Glutamatergic neuron (in vitro differentiated cells): ENCODE results near the gene METTL27. TPM values are rescaled to one million over a fixed set of nuclear protein-coding genes. Genes with fewer than 3 reads are reported as not detected.

Experiments
- DNase-seq: peaks from one replicate; pipeline ENCODE4 v3.0.0; 2022
- H3K27ac Mint-ChIP-seq: one replicate; pipeline ENCODE4 v1.8.0; 2020; ENCODE audit warnings: mild to moderate bottlenecking, mixed read lengths, inconsistent platforms; ENCODE audit not compliant: unreplicated experiment
- H3K27me3 Mint-ChIP-seq: one replicate; pipeline ENCODE4 v1.8.0; 2020; ENCODE audit warnings: mild to moderate bottlenecking, moderate library complexity, mixed read lengths, inconsistent platforms; ENCODE audit not compliant: unreplicated experiment
- H3K36me3 Mint-ChIP-seq: one replicate; pipeline ENCODE4 v1.8.0; 2020; ENCODE audit warnings: mild to moderate bottlenecking, mixed read lengths, inconsistent platforms; ENCODE audit not compliant: unreplicated experiment
- H3K4me1 Mint-ChIP-seq: one replicate; pipeline ENCODE4 v1.8.0; 2020; ENCODE audit warnings: mild to moderate bottlenecking, low read depth, mixed read lengths, inconsistent platforms; ENCODE audit not compliant: unreplicated experiment
- H3K4me3 Mint-ChIP-seq: one replicate; pipeline ENCODE4 v1.8.0; 2020; ENCODE audit warnings: mild to moderate bottlenecking, mixed read lengths, inconsistent platforms; ENCODE audit not compliant: unreplicated experiment
- H3K9me3 Mint-ChIP-seq: one replicate; pipeline ENCODE4 v1.8.0; 2020; ENCODE audit warnings: mild to moderate bottlenecking, moderate library complexity, mixed read lengths, inconsistent platforms; ENCODE audit not compliant: unreplicated experiment
- CTCF ChIP-seq: fragments of 200-600 bp; sonication (generic); IDR thresholded peaks from one replicate; pipeline ENCODE4 v1.5.0; 2021; ENCODE audit not compliant: partially characterized antibody, unreplicated experiment
- total RNA-seq: library from RNA; stranded (reverse); fragmentation: NEBNext Ultra II Directional; extraction: Animal tissue kit (Norgen Biotek cat#: 25700); gene quantifications from one replicate; pipeline ENCODE4 v1.2.1, GENCODE V29; 2021; ENCODE audit not compliant: unreplicated experiment

METTL27 gene
- total RNA-seq, 1 donor from 2014 or later = 2.9 TPM

- peaks cover 6% of the 10 kb centered on the region for H3K27me3 Mint-ChIP-seq
Observed at GRCh38 chr7:73876361-73876760, 34.0 kb upstream of the METTL27 start.

GRCh38 chr7:73872056-73872908, 30.0 kb upstream of the METTL27 start:
- DNase-seq = no peak
- H3K4me1 Mint-ChIP-seq = peaks cover 2% of the 10 kb centered on the region

More at GRCh38 chr7:73876361-73876760, 34.0 kb upstream of the METTL27 start:
- no peaks in the 10 kb centered on the region for H3K4me1 Mint-ChIP-seq
- H3K9me3 Mint-ChIP-seq = no peaks in the 10 kb centered on the region
- H3K27ac Mint-ChIP-seq = no peak overlapping the region
- no peak for TF ChIP-seq CTCF
- no peaks in the 10 kb centered on the region for H3K36me3 Mint-ChIP-seq
- H3K4me3 Mint-ChIP-seq = no peak overlapping the region
- DNase-seq = no peak

GRCh38 chr7:73871163-73872011, 29.1 kb upstream of the METTL27 start:
- TF ChIP-seq CTCF = no peak
- Mint-ChIP-seq H3K9me3 (peaks cover 2% of the 10 kb centered on the region), H3K4me1 (peaks cover 2% of the 10 kb centered on the region), H3K36me3 (no peaks in the 10 kb centered on the region), H3K27ac (no peak overlapping the region), H3K27me3 (peaks cover 2% of the 10 kb centered on the region), H3K4me3 (no peak overlapping the region)
- no peak for DNase-seq

More at GRCh38 chr7:73872056-73872908, 30.0 kb upstream of the METTL27 start:
- no peak overlapping the region for H3K27ac Mint-ChIP-seq
- no peaks in the 10 kb centered on the region for H3K9me3 Mint-ChIP-seq
- TF ChIP-seq CTCF = no peak
- no peaks in the 10 kb centered on the region for H3K27me3 Mint-ChIP-seq
- H3K36me3 Mint-ChIP-seq = no peaks in the 10 kb centered on the region
- H3K4me3 Mint-ChIP-seq = no peak overlapping the region

- peaks cover 2% of the 10 kb centered on the region for H3K27me3 Mint-ChIP-seq
- no peak for TF ChIP-seq CTCF
- no peak for DNase-seq
- no peaks in the 10 kb centered on the region for H3K36me3 Mint-ChIP-seq
- H3K9me3 Mint-ChIP-seq = peaks cover 2% of the 10 kb centered on the region
- peak overlapping the region; percentile 49 for H3K4me3 Mint-ChIP-seq
- H3K4me1 Mint-ChIP-seq = peaks cover 5% of the 10 kb centered on the region
- no peak overlapping the region for H3K27ac Mint-ChIP-seq
Observed at GRCh38 chr7:73870041-73870492, 27.8 kb upstream of the METTL27 start.
